NCI-H82 treated with DMSO at 0.1 percent for 48 hours (cell line): ENCODE results near the gene OTOL1.
"Not testable (repeated sequence)": the region's sequence is repeated elsewhere in the genome, so short reads cannot be mapped to it uniquely, and the experiment has no call there.

Source experiments
- DNase-seq: peaks from one replicate; lab custom pipeline; 2025; ENCODE audit not compliant: unreplicated experiment; lab: John Stamatoyannopoulos, UW

Gene OTOL1

GRCh38 chr3:161496508-161496907 lies at the start of gene OTOL1:
Gene OTOL1 (plus strand): TSS chr3:161496808. CDS start chr3:161496808, 0 bp downstream.
- no peak for DNase-seq

- no peak for DNase-seq
Measured at GRCh38 chr3:161449785-161450184, 46.8 kb upstream of the OTOL1 start.

- DNase-seq: no peak
Measured at GRCh38 chr3:161452179-161452578, 44.4 kb upstream of the OTOL1 start.

GRCh38 chr3:161454615-161455014 lies 42.0 kb upstream of the OTOL1 start:
- no peak for DNase-seq

- DNase-seq: no peak
Measured at GRCh38 chr3:161455962-161456361, 40.6 kb upstream of the OTOL1 start.

GRCh38 chr3:161462138-161462537 lies 34.5 kb upstream of the OTOL1 start:
- no peak for DNase-seq

GRCh38 chr3:161471211-161471610 lies 25.4 kb upstream of the OTOL1 start:
- no peak for DNase-seq

- no peak for DNase-seq
Measured at GRCh38 chr3:161474139-161474538, 22.5 kb upstream of the OTOL1 start.

GRCh38 chr3:161474741-161475140 lies 21.9 kb upstream of the OTOL1 start:
- no peak for DNase-seq

- no peak for DNase-seq
Measured at GRCh38 chr3:161475206-161475605, 21.4 kb upstream of the OTOL1 start.

GRCh38 chr3:161475905-161476304 lies 20.7 kb upstream of the OTOL1 start:
- DNase-seq: no peak

- DNase-seq: no peak
Measured at GRCh38 chr3:161484226-161484625, 12.4 kb upstream of the OTOL1 start.

- DNase-seq: not testable (repeated sequence)
Measured at GRCh38 chr3:161488284-161488683, 8.3 kb upstream of the OTOL1 start.

GRCh38 chr3:161489395-161489794 lies 7.2 kb upstream of the OTOL1 start:
- DNase-seq: no peak

GRCh38 chr3:161490845-161491244 lies 5.8 kb upstream of the OTOL1 start:
- not testable (repeated sequence) for DNase-seq

GRCh38 chr3:161498259-161498921 lies 1.8 kb downstream of the OTOL1 start:
- DNase-seq: peak; percentile 10

- no peak for DNase-seq
Measured at GRCh38 chr3:161500068-161500796, 3.6 kb downstream of the OTOL1 start.

- DNase-seq: no peak
Measured at GRCh38 chr3:161503271-161503670, 6.7 kb downstream of the OTOL1 start.

GRCh38 chr3:161508852-161509477 lies 12.4 kb downstream of the OTOL1 start:
- DNase-seq: peak; percentile 21

- DNase-seq: peak; percentile 51
Measured at GRCh38 chr3:161510510-161511260, 14.1 kb downstream of the OTOL1 start.

GRCh38 chr3:161523916-161524315 lies 27.3 kb downstream of the OTOL1 start:
- no peak for DNase-seq
